Stimulated activated CD4-positive, alpha-beta T cell treated with anti-CD3 and anti-CD28 coated beads, Interleukin-15, amount 100 ng/mL, for 48 hours (primary cell): Measurements from ENCODE around the gene GCA.

Source experiments
- DNase-seq, 2 donors: peaks; one replicate each; pipeline ENCODE4 v3.0.0-alpha.2; 2020; ENCODE audit warnings: low read depth in 2 of 2

Gene GCA, protein sequence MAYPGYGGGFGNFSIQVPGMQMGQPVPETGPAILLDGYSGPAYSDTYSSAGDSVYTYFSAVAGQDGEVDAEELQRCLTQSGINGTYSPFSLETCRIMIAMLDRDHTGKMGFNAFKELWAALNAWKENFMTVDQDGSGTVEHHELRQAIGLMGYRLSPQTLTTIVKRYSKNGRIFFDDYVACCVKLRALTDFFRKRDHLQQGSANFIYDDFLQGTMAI

GRCh38 chr2:162343824-162344616 is at the start of gene GCA:
Gene GCA (plus strand): TSS chr2:162344132. CDS start chr2:162344249, 117 bp downstream.
- DNase-seq = peak; percentile 94 to 97

DNA sequence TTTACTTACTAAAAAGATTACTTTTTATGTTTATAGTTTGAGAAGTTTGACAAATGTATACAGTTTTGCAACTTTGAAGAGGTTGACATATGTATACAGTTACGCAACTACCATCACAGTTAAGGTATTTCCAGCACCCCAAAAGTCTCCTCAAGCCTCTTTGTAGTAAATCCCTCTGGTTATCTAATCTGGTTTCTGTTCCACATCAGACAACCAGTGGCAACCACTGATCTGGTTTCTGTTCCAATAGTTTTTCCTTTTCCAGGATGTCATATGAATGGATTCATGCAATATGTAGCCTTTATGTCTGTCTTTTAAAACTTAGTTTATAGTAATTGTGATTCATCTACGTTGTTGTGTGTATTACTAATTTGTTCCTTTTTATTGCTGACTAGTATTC is 48.9 kb upstream of the GCA start:
- DNase-seq = no peak

GRCh38 chr2:162297925-162298552 is 45.9 kb upstream of the GCA start:
- DNase-seq = peak in 1 of 2 donors; percentile 57

DNA sequence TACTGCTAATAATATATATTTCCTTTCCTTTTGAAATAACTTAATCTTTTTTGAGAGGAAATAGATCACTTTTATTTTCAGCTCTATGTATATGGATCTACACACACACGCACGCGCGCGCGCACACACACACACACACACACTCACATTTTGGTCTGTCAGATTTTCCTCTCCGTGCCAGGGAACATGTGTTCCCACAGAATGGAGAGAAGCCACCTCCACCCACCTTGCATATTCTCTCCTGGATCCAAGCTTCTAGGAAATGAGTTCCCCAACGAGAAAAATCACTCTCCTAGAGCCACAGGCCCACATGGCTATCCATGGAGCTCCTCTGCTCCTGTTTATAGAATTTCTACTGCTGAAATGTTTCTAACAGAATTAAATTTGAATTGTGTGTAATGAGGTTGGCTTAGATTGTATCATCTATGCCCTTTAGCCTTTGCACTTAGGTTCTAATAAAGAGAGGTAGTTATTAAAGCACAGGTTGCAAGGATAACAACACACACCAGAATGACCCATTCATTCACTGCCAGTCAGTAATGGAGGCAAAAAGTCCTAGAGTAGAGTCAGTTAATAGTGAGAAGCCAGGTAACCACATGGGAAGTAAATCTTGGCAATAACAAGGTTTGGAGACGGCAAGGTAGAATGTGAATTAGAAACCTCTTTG is 45.1 kb upstream of the GCA start:
- DNase-seq = no peak

GRCh38 chr2:162300266-162300665 is 43.7 kb upstream of the GCA start:
- DNase-seq = no peak

GRCh38 chr2:162301151-162301804 is 42.7 kb upstream of the GCA start:
- peak in 1 of 2 donors; percentile 22 for DNase-seq

- no peak for DNase-seq
These were observed 42.1 kb upstream of the GCA start for GRCh38 chr2:162301877-162302276.

DNA sequence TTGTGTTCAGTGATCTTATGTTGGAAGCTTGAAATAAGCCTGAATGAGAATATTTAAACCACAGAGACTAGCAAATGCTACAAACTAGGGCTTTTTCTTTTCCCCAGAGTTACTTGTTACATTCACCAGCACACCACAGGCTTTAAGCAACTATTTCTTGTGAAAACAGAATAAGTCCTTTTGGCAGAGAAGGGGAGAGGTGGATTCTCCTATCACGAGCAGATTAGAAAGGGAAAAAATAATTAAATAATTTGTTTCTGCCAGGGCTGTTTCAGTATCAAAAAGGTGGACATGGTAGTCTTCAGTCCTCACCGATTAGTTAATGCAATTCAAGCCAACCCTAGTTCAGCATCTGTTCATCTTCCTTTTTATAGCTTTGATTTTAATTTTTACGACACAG is 38.0 kb upstream of the GCA start:
- DNase-seq = no peak

- DNase-seq = no peak
These were observed 35.0 kb upstream of the GCA start for GRCh38 chr2:162308747-162309503.

DNA sequence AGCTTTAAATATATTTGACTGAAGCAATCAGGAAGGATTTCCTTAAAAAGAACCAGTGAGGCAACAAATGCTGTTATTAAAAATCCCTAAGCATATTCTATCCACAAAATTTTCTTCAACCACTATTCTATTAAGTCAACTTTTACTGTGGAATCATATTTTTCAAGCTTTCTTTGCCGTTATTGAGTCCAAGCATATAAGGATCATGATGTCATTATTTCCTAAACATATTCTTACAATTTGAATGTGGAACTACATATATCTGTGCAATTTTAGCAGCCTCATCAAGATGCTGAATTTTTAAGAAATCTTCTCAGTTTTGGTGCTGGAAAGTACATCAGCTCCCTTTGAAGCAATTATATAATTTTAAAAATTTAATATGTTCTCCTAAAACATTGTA is 31.1 kb upstream of the GCA start:
- no peak for DNase-seq

DNA sequence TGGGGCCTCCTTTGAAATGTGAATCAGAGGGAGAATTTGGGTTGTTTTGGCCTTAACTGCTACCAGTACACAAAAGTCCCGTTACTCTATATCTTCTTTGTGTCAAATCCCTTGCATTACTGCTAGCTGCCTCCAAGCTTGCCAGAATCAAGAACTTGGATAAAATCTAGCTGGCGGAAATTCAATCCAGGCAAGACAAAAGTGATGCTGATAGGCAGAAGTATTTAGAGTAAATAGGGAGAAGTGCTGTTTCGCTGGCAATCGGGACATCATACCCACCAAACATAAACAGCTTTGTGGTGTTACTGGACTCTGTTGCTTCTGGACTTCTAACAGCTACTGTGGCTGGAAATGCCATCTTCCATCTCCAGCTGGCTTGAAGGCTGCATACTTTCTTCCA is 28.0 kb upstream of the GCA start:
- DNase-seq = no peak

DNA sequence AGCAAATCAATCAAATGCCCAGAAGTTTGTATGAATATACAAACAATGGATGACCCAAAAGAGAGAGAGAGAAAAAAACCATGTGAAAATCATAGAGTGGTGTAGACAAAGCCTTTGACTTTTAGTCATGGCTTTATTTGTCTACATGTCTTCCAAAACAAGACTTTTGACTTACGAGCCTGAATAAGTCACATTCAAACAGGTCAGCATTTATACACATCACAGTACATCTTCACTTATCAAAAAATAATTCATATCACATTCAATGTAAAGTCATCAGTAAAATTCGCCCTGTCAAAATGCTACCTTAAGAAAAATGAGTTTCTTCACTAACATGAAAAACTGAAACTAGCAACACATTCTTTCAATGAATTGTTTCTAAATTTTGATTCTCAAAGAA is 27.3 kb upstream of the GCA start:
- no peak for DNase-seq

GRCh38 chr2:162317058-162317742 is 26.7 kb upstream of the GCA start:
- no peak for DNase-seq

GRCh38 chr2:162317861-162318327 is 26.0 kb upstream of the GCA start:
- peak in 1 of 2 donors; percentile 12 for DNase-seq

- peak; percentile 59 to 69 for DNase-seq
These were observed 25.4 kb upstream of the GCA start, which contains the start of gene IFIH1 for GRCh38 chr2:162318328-162319180. Gene IFIH1 (minus strand): TSS chr2:162318684. CDS start chr2:162318307, 377 bp downstream.

GRCh38 chr2:162320864-162321517 is 22.9 kb upstream of the GCA start:
- no peak for DNase-seq

- no peak for DNase-seq
These were observed 19.0 kb upstream of the GCA start for GRCh38 chr2:162324953-162325352.

GRCh38 chr2:162327134-162327769 is 16.7 kb upstream of the GCA start:
- DNase-seq = no peak
